HEK293 (cell line): ENCODE data around the gene FGD6.

Experiments
- CTCF ChIA-PET: fragments of 350-600 bp; formaldehyde crosslinking; extraction: SDS; loops from one replicate; lab custom pipeline; 2021; ENCODE audit warnings: antibody characterized with exemption; lab: Yijun Ruan, JAX
- POLR2A ChIA-PET: fragments of 300-600 bp; formaldehyde crosslinking; extraction: SDS; loops from one replicate; lab custom pipeline; 2020; ENCODE audit warnings: antibody characterized with exemption, inconsistent platforms; lab: Yijun Ruan, JAX
- H3K27ac ChIP-seq: fragments of 200-500 bp; sonication (Bioruptor generic); 2 replicates; pipeline ENCODE4 v1.5.1; 2014; ENCODE audit warnings: low read depth, low read length, control low read depth, inconsistent platforms; ENCODE audit errors: extremely low read depth
- H3K36me3 ChIP-seq, 2 experiments: fragments of 200-500 bp in 1 of 2; sonication (Bioruptor generic) in 1 of 2; 1 replicate in 1 of 2; 2 replicates in 1 of 2; pipeline ENCODE4 v1.5.1; 2014 to 2017; ENCODE audit warnings: inconsistent platforms in 2 of 2, low read length in 2 of 2; ENCODE audit not compliant: control insufficient read depth in 2 of 2, insufficient read depth in 1 of 2
- H3K4me1 ChIP-seq: fragments of 200-500 bp; sonication (Bioruptor generic); 2 replicates; pipeline ENCODE4 v1.5.1; 2014; ENCODE audit warnings: mild to moderate bottlenecking, low read length, inconsistent platforms; ENCODE audit not compliant: control insufficient read depth, insufficient read depth
- H3K4me3 ChIP-seq: 2 replicates; pipeline ENCODE4 v1.5.1; 2011; ENCODE audit warnings: low read depth, mild to moderate bottlenecking, control low read depth, low read length, moderate library complexity
- H3K9me3 ChIP-seq: fragments of 200-500 bp; sonication (Bioruptor generic); 2 replicates; pipeline ENCODE4 v1.5.1; 2014; ENCODE audit warnings: low read depth, low read length, inconsistent platforms; ENCODE audit not compliant: control insufficient read depth, insufficient read depth
- MZF1 ChIP-seq: fragments of 450-650 bp; formaldehyde crosslinking; IDR thresholded peaks from 2 replicates; pipeline ENCODE4 v1.5.1; 2017; ENCODE audit warnings: missing biosample characterization, missing genetic modification characterization, borderline replicate concordance
- SCRT1 ChIP-seq: fragments of 450-650 bp; formaldehyde crosslinking; IDR thresholded peaks from 2 replicates; pipeline ENCODE4 v1.5.1; 2016; ENCODE audit warnings: missing biosample characterization, missing genetic modification characterization, borderline replicate concordance
- ZBTB21 ChIP-seq: fragments of 450-650 bp; formaldehyde crosslinking; IDR thresholded peaks from 2 replicates; pipeline ENCODE4 v1.5.1; 2017; ENCODE audit warnings: missing biosample characterization, missing genetic modification characterization
- ZNF114 ChIP-seq: fragments of 450-650 bp; formaldehyde crosslinking; IDR thresholded peaks from 2 replicates; pipeline ENCODE4 v1.5.0; 2017; ENCODE audit warnings: missing biosample characterization, missing genetic modification characterization
- ZNF121 ChIP-seq: fragments of 450-650 bp; formaldehyde crosslinking; IDR thresholded peaks from 2 replicates; pipeline ENCODE4 v1.5.1; 2016; ENCODE audit warnings: missing biosample characterization, missing genetic modification characterization
- ZNF174 ChIP-seq: fragments of 450-650 bp; formaldehyde crosslinking; IDR thresholded peaks from 2 replicates; pipeline ENCODE4 v1.5.0; 2017; ENCODE audit warnings: missing biosample characterization, mild to moderate bottlenecking, missing genetic modification characterization
- ZNF23 ChIP-seq: fragments of 450-650 bp; formaldehyde crosslinking; IDR thresholded peaks from 2 replicates; pipeline ENCODE4 v1.5.1; 2016; ENCODE audit warnings: missing biosample characterization, missing genetic modification characterization, borderline replicate concordance
- ZNF266 ChIP-seq: fragments of 450-650 bp; formaldehyde crosslinking; IDR thresholded peaks from 2 replicates; pipeline ENCODE4 v1.5.1; 2016; ENCODE audit warnings: missing biosample characterization, missing genetic modification characterization, low read depth
- ZNF302 ChIP-seq: fragments of 450-650 bp; formaldehyde crosslinking; IDR thresholded peaks from 2 replicates; pipeline ENCODE4 v1.5.1; 2016; ENCODE audit warnings: missing biosample characterization, missing genetic modification characterization, low read depth
- ZNF473 ChIP-seq: fragments of 450-650 bp; formaldehyde crosslinking; IDR thresholded peaks from 2 replicates; pipeline ENCODE4 v1.5.1; 2017; ENCODE audit warnings: missing biosample characterization, missing genetic modification characterization
- ZNF596 ChIP-seq: fragments of 450-650 bp; IDR thresholded peaks from 2 replicates; pipeline ENCODE4 v1.5.0; 2018; ENCODE audit warnings: missing biosample characterization, mild to moderate bottlenecking, missing genetic modification characterization, moderate library complexity
- ZNF707 ChIP-seq: fragments of 450-650 bp; formaldehyde crosslinking; IDR thresholded peaks from 2 replicates; pipeline ENCODE4 v1.5.1; 2016; ENCODE audit warnings: missing biosample characterization, missing genetic modification characterization
- ZNF776 ChIP-seq: fragments of 450-650 bp; formaldehyde crosslinking; IDR thresholded peaks from 2 replicates; pipeline ENCODE4 v1.5.0; 2017; ENCODE audit warnings: missing biosample characterization, missing genetic modification characterization, borderline replicate concordance
- ZSCAN23 ChIP-seq: fragments of 450-650 bp; formaldehyde crosslinking; IDR thresholded peaks from 2 replicates; pipeline ENCODE4 v1.5.1; 2016; ENCODE audit warnings: missing biosample characterization, missing genetic modification characterization
- TF ChIP-seq, protein P1 (sequence below): sonication (generic); formaldehyde crosslinking; IDR thresholded peaks from 2 replicates; pipeline ENCODE4 v1.8.1; 2022; ENCODE audit warnings: mild to moderate bottlenecking, moderate library complexity, missing genetic modification reagents
- TF ChIP-seq, protein P2 (sequence below): fragments of 450-650 bp; formaldehyde crosslinking; IDR thresholded peaks from 2 replicates; pipeline ENCODE4 v1.5.1; 2017; ENCODE audit warnings: missing biosample characterization, missing genetic modification characterization
- TF ChIP-seq, protein P3 (sequence below): fragments of 450-650 bp; formaldehyde crosslinking; IDR thresholded peaks from 2 replicates; pipeline ENCODE4 v1.5.1; 2016; ENCODE audit warnings: missing biosample characterization, missing genetic modification characterization, borderline replicate concordance
- TF ChIP-seq, protein P4 (sequence below): fragments of 450-650 bp; formaldehyde crosslinking; IDR thresholded peaks from 2 replicates; pipeline ENCODE4 v1.5.1; 2017; ENCODE audit warnings: missing biosample characterization, missing genetic modification characterization
- TF ChIP-seq, protein P5 (sequence below): fragments of 450-650 bp; formaldehyde crosslinking; IDR thresholded peaks from 2 replicates; pipeline ENCODE4 v1.5.1; 2016; ENCODE audit warnings: missing biosample characterization, missing genetic modification characterization

The FGD6 gene

DNA sequence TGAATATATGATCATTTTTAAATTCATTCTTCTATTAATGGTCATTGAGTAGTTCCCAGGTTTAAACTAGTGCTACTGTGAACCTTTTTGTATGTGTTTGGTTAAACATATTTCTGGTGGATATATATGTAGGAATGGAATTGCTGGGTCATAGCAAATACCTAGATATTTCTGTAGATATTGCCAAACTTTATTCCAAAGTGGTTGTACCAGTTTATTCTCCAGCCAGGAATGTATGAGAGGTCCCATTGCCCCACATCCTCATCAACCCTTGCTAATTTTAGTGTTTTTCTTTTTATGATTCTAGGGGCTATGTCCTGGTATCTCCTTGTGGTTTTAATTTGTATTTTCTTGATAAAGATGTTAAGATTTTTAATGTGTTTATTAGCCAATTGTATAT, 3.5 kb upstream of the FGD6 start:
- Histone ChIP-seq H3K4me3 (no peak overlapping the region), H3K4me1 (no peaks in the 10 kb centered on the region), H3K9me3 (no peaks in the 10 kb centered on the region), H3K27ac (no peak overlapping the region)
- CTCF ChIA-PET: interaction anchor here (0.7 kb wide), 1 partner anchor 17 kb away, joined by 3 read pairs; no protein-coding TSS in a partner anchor
- TF ChIP-seq ZNF114 (tag by site-specific recombination): no peak
- no peak for TF ChIP-seq ZNF174 (tag by site-specific recombination)
- TF ChIP-seq MZF1 (tag by site-specific recombination): no peak
- TF ChIP-seq, protein P1, sequence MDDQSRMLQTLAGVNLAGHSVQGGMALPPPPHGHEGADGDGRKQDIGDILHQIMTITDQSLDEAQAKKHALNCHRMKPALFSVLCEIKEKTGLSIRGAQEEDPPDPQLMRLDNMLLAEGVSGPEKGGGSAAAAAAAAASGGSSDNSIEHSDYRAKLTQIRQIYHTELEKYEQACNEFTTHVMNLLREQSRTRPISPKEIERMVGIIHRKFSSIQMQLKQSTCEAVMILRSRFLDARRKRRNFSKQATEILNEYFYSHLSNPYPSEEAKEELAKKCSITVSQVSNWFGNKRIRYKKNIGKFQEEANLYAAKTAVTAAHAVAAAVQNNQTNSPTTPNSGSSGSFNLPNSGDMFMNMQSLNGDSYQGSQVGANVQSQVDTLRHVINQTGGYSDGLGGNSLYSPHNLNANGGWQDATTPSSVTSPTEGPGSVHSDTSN: no peak
- no peak for TF ChIP-seq ZNF707
- TF ChIP-seq, protein P2, sequence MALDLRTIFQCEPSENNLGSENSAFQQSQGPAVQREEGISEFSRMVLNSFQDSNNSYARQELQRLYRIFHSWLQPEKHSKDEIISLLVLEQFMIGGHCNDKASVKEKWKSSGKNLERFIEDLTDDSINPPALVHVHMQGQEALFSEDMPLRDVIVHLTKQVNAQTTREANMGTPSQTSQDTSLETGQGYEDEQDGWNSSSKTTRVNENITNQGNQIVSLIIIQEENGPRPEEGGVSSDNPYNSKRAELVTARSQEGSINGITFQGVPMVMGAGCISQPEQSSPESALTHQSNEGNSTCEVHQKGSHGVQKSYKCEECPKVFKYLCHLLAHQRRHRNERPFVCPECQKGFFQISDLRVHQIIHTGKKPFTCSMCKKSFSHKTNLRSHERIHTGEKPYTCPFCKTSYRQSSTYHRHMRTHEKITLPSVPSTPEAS (tag by site-specific recombination): no peak
- TF ChIP-seq ZNF302 (tag by site-specific recombination): no peak
- TF ChIP-seq ZNF473 (tag by site-specific recombination): no peak
- TF ChIP-seq, protein P3, sequence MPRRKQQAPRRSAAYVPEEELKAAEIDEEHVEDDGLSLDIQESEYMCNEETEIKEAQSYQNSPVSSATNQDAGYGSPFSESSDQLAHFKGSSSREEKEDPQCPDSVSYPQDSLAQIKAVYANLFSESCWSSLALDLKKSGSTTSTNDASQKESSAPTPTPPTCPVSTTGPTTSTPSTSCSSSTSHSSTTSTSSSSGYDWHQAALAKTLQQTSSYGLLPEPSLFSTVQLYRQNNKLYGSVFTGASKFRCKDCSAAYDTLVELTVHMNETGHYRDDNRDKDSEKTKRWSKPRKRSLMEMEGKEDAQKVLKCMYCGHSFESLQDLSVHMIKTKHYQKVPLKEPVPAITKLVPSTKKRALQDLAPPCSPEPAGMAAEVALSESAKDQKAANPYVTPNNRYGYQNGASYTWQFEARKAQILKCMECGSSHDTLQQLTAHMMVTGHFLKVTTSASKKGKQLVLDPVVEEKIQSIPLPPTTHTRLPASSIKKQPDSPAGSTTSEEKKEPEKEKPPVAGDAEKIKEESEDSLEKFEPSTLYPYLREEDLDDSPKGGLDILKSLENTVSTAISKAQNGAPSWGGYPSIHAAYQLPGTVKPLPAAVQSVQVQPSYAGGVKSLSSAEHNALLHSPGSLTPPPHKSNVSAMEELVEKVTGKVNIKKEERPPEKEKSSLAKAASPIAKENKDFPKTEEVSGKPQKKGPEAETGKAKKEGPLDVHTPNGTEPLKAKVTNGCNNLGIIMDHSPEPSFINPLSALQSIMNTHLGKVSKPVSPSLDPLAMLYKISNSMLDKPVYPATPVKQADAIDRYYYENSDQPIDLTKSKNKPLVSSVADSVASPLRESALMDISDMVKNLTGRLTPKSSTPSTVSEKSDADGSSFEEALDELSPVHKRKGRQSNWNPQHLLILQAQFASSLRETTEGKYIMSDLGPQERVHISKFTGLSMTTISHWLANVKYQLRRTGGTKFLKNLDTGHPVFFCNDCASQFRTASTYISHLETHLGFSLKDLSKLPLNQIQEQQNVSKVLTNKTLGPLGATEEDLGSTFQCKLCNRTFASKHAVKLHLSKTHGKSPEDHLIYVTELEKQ (tag by site-specific recombination): no peak
- no peak for TF ChIP-seq ZSCAN23 (tag by site-specific recombination)
- TF ChIP-seq ZNF121 (tag by site-specific recombination): no peak
- no peak for TF ChIP-seq ZBTB21 (tag by site-specific recombination)
- no peak for TF ChIP-seq ZNF266 (tag by site-specific recombination)
- TF ChIP-seq, protein P4, sequence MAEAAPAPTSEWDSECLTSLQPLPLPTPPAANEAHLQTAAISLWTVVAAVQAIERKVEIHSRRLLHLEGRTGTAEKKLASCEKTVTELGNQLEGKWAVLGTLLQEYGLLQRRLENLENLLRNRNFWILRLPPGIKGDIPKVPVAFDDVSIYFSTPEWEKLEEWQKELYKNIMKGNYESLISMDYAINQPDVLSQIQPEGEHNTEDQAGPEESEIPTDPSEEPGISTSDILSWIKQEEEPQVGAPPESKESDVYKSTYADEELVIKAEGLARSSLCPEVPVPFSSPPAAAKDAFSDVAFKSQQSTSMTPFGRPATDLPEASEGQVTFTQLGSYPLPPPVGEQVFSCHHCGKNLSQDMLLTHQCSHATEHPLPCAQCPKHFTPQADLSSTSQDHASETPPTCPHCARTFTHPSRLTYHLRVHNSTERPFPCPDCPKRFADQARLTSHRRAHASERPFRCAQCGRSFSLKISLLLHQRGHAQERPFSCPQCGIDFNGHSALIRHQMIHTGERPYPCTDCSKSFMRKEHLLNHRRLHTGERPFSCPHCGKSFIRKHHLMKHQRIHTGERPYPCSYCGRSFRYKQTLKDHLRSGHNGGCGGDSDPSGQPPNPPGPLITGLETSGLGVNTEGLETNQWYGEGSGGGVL: no peak
- TF ChIP-seq, protein P5, sequence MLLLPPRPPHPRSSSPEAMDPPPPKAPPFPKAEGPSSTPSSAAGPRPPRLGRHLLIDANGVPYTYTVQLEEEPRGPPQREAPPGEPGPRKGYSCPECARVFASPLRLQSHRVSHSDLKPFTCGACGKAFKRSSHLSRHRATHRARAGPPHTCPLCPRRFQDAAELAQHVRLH (tag by site-specific recombination): no peak
- TF ChIP-seq ZNF776 (tag by site-specific recombination): no peak
- no peak for TF ChIP-seq SCRT1 (tag by site-specific recombination)
- TF ChIP-seq ZNF596 (tag by site-specific recombination): no peak
- TF ChIP-seq ZNF23 (tag by site-specific recombination): no peak
- TF ChIP-seq, all 188 proteins: peak for 0
- H3K36me3 ChIP-seq: peaks cover 4 to 15% of the 10 kb centered on the region in 2 experiments; a peak in 2 of 3 replicates
- POLR2A ChIA-PET: interaction anchor here (1.4 kb wide), 1 partner anchor 253 kb away, joined by 3 read pairs; the partner anchor contains the start of gene METAP2
